Central memory CD8-positive, alpha-beta T cell (primary cell): ENCODE results near the gene C8G.

ENCODE experiments used
- ATAC-seq: fragments of 150-1000 bp; cut with Tn5 transposase; replicated peaks from 2 replicates; pipeline ENCODE4 v1.10.0; 2022; ENCODE audit warnings: mild to moderate bottlenecking, moderate FRiP score, moderate number of reproducible peaks; ENCODE audit not compliant: poor library complexity, severe bottlenecking; ENCODE audit errors: extremely low read depth
- DNase-seq, 2 donors: peaks; one replicate each; pipeline ENCODE4 v3.0.0; 2021; ENCODE audit warnings: low spot score in 2 of 2
- H3K27ac Mint-ChIP-seq: one replicate; pipeline ENCODE4 v1.8.0; 2022; ENCODE audit warnings: low read depth, mild to moderate bottlenecking, moderate library complexity, mixed read lengths
- H3K27me3 Mint-ChIP-seq: one replicate; pipeline ENCODE4 v1.8.0; 2022; ENCODE audit warnings: mixed read lengths
- H3K36me3 Mint-ChIP-seq: one replicate; pipeline ENCODE4 v1.8.0; 2022; ENCODE audit warnings: mild to moderate bottlenecking, moderate library complexity, mixed read lengths; ENCODE audit not compliant: insufficient read depth
- H3K4me1 Mint-ChIP-seq: one replicate; pipeline ENCODE4 v1.8.0; 2022; ENCODE audit warnings: mixed read lengths
- H3K4me3 Mint-ChIP-seq: one replicate; pipeline ENCODE4 v1.8.0; 2022; ENCODE audit warnings: mild to moderate bottlenecking, moderate library complexity, mixed read lengths
- H3K9me3 Mint-ChIP-seq: one replicate; pipeline ENCODE4 v1.8.0; 2022; ENCODE audit warnings: mixed read lengths

The C8G gene

GRCh38 chr9:136955202-136955942 is 10.3 kb downstream of the C8G start:
- Mint-ChIP-seq H3K4me1 (peaks cover 31% of the 10 kb centered on the region), H3K36me3 (peaks cover under 1% of the 10 kb centered on the region), H3K4me3 (no peak overlapping the region), H3K9me3 (no peaks in the 10 kb centered on the region), H3K27ac (no peak overlapping the region), H3K27me3 (no peaks in the 10 kb centered on the region)
- ATAC-seq (no peak), DNase-seq (no peak)

- ATAC-seq (no peak), DNase-seq (no peak)
- H3K4me1 Mint-ChIP-seq = peaks cover 35% of the 10 kb centered on the region
- peaks cover 2% of the 10 kb centered on the region for H3K36me3 Mint-ChIP-seq
- H3K4me3 Mint-ChIP-seq = no peak overlapping the region
- H3K9me3 Mint-ChIP-seq = no peaks in the 10 kb centered on the region
- H3K27ac Mint-ChIP-seq = no peak overlapping the region
- H3K27me3 Mint-ChIP-seq = no peaks in the 10 kb centered on the region
These were observed 10.9 kb downstream of the C8G start for GRCh38 chr9:136955943-136956335.

GRCh38 chr9:136956604-136957003 is 11.6 kb downstream of the C8G start:
- ATAC-seq (no peak), DNase-seq (no peak)
- no peak overlapping the region for H3K27ac Mint-ChIP-seq
- H3K4me1 Mint-ChIP-seq = peaks cover 40% of the 10 kb centered on the region
- H3K36me3 Mint-ChIP-seq = peaks cover 2% of the 10 kb centered on the region
- H3K27me3 Mint-ChIP-seq = no peaks in the 10 kb centered on the region
- H3K4me3 Mint-ChIP-seq = no peak overlapping the region
- H3K9me3 Mint-ChIP-seq = no peaks in the 10 kb centered on the region

- no peak overlapping the region for H3K4me3 Mint-ChIP-seq
- no peak overlapping the region for H3K27ac Mint-ChIP-seq
- ATAC-seq = no peak
- DNase-seq = no peak
- peaks cover 47% of the 10 kb centered on the region for H3K4me1 Mint-ChIP-seq
- peaks cover 2% of the 10 kb centered on the region for H3K36me3 Mint-ChIP-seq
- H3K9me3 Mint-ChIP-seq = no peaks in the 10 kb centered on the region
- H3K27me3 Mint-ChIP-seq = no peaks in the 10 kb centered on the region
These were observed 12.4 kb downstream of the C8G start for GRCh38 chr9:136957461-136957860.

GRCh38 chr9:136957901-136958300 is 12.9 kb downstream of the C8G start:
- Mint-ChIP-seq H3K27me3 (no peaks in the 10 kb centered on the region), H3K36me3 (peaks cover 2% of the 10 kb centered on the region), H3K4me1 (peaks cover 51% of the 10 kb centered on the region), H3K27ac (no peak overlapping the region), H3K4me3 (no peak overlapping the region), H3K9me3 (no peaks in the 10 kb centered on the region)
- no peak for ATAC-seq
- DNase-seq = no peak

GRCh38 chr9:136958473-136958872 is 13.4 kb downstream of the C8G start:
- DNase-seq = no peak
- Mint-ChIP-seq H3K4me3 (no peak overlapping the region), H3K4me1 (peaks cover 56% of the 10 kb centered on the region), H3K36me3 (peaks cover 2% of the 10 kb centered on the region), H3K9me3 (no peaks in the 10 kb centered on the region), H3K27me3 (no peaks in the 10 kb centered on the region), H3K27ac (no peak overlapping the region)
- no peak for ATAC-seq

GRCh38 chr9:136958898-136959850 is 14.1 kb downstream of the C8G start:
- Mint-ChIP-seq H3K4me1 (peaks cover 56% of the 10 kb centered on the region), H3K36me3 (peaks cover 2% of the 10 kb centered on the region), H3K4me3 (peak overlapping the region; percentile 76), H3K27ac (peak overlapping the region; percentile 87), H3K9me3 (no peaks in the 10 kb centered on the region), H3K27me3 (no peaks in the 10 kb centered on the region)
- DNase-seq (no peak), ATAC-seq (no peak)

- DNase-seq = peak in 1 of 2 donors; percentile 58
- Mint-ChIP-seq H3K4me3 (peak overlapping the region; percentile 76), H3K27ac (peak overlapping the region; percentile 87), H3K27me3 (no peaks in the 10 kb centered on the region), H3K36me3 (peaks cover 2% of the 10 kb centered on the region), H3K9me3 (no peaks in the 10 kb centered on the region), H3K4me1 (peaks cover 57% of the 10 kb centered on the region)
- peak; percentile 87 for ATAC-seq
These were observed 15.3 kb downstream of the C8G start for GRCh38 chr9:136960212-136960937.

GRCh38 chr9:136960938-136961275 is 15.9 kb downstream of the C8G start:
- Mint-ChIP-seq H3K4me3 (peak overlapping the region; percentile 76), H3K27ac (no peak overlapping the region)

GRCh38 chr9:136961279-136962065 is 16.4 kb downstream of the C8G start:
- peak overlapping the region; percentile 76 for H3K4me3 Mint-ChIP-seq
- ATAC-seq (no peak), DNase-seq (no peak)
- H3K9me3 Mint-ChIP-seq = no peaks in the 10 kb centered on the region
- no peaks in the 10 kb centered on the region for H3K27me3 Mint-ChIP-seq
- peak overlapping the region; percentile 65 for H3K27ac Mint-ChIP-seq
- peaks cover 7% of the 10 kb centered on the region for H3K36me3 Mint-ChIP-seq
- H3K4me1 Mint-ChIP-seq = peaks cover 67% of the 10 kb centered on the region

More at GRCh38 chr9:136960938-136961275, 15.9 kb downstream of the C8G start:
- Mint-ChIP-seq H3K36me3 (peaks cover 5% of the 10 kb centered on the region), H3K4me1 (peaks cover 62% of the 10 kb centered on the region), H3K9me3 (no peaks in the 10 kb centered on the region), H3K27me3 (no peaks in the 10 kb centered on the region)
- DNase-seq = no peak
- no peak for ATAC-seq

GRCh38 chr9:136962163-136962562 is 17.1 kb downstream of the C8G start:
- Mint-ChIP-seq H3K27ac (peak overlapping the region; percentile 65), H3K27me3 (no peaks in the 10 kb centered on the region), H3K4me3 (peak overlapping the region; percentile 25), H3K4me1 (peaks cover 71% of the 10 kb centered on the region), H3K36me3 (peaks cover 8% of the 10 kb centered on the region), H3K9me3 (no peaks in the 10 kb centered on the region)
- ATAC-seq (no peak), DNase-seq (no peak)
